Mesenchymal stem cell (in vitro differentiated cells and primary cell): Measurements from ENCODE around the gene USB1.

Experiments
- DNase-seq: peaks from one replicate; pipeline ENCODE4 v3.0.0-alpha.2; 2013
- H2AFZ ChIP-seq: one replicate; pipeline ENCODE4 v1.6.1; 2013; ENCODE audit warnings: low read depth, mild to moderate bottlenecking, control low read depth, inconsistent platforms, low read length, moderate library complexity
- H2AK5ac ChIP-seq: 2 replicates; pipeline ENCODE4 v1.6.1; 2013; ENCODE audit warnings: low read length, moderate library complexity, mild to moderate bottlenecking, inconsistent platforms; ENCODE audit not compliant: severe bottlenecking
- H2BK120ac ChIP-seq: one replicate; pipeline ENCODE4 v1.6.1; 2013; ENCODE audit warnings: low read depth, mild to moderate bottlenecking, inconsistent platforms, low read length, moderate library complexity
- H2BK12ac ChIP-seq, 2 experiments: one replicate each; pipeline ENCODE4 v1.6.1; 2013; ENCODE audit warnings: inconsistent platforms in 2 of 2, low read length in 2 of 2, mild to moderate bottlenecking in 2 of 2, moderate library complexity in 2 of 2, control low read depth in 1 of 2
- H2BK15ac ChIP-seq: one replicate; pipeline ENCODE4 v1.6.1; 2013; ENCODE audit warnings: mild to moderate bottlenecking, low read depth, inconsistent platforms; ENCODE audit not compliant: poor library complexity, severe bottlenecking
- H2BK5ac ChIP-seq: 2 replicates; pipeline ENCODE4 v1.6.1; 2013; ENCODE audit warnings: low read depth, mild to moderate bottlenecking, low read length, control low read depth, inconsistent platforms; ENCODE audit not compliant: poor library complexity, severe bottlenecking
- H3K14ac ChIP-seq, 2 experiments: one replicate each; pipeline ENCODE4 v1.6.1; 2013; ENCODE audit warnings: inconsistent platforms in 2 of 2, low read length in 2 of 2, control low read depth in 1 of 2, mild to moderate bottlenecking in 1 of 2, moderate library complexity in 1 of 2
- H3K18ac ChIP-seq, 2 experiments: one replicate each; pipeline ENCODE4 v1.6.1; 2013; ENCODE audit warnings: inconsistent platforms in 2 of 2, low read length in 2 of 2, control low read depth in 1 of 2, low read depth in 1 of 2, mild to moderate bottlenecking in 1 of 2
- H3K23ac ChIP-seq, 2 experiments: one replicate each; pipeline ENCODE4 v1.6.1; 2013; ENCODE audit warnings: inconsistent platforms in 2 of 2, low read length in 2 of 2, mild to moderate bottlenecking in 2 of 2, moderate library complexity in 2 of 2, control low read depth in 1 of 2
- H3K27ac ChIP-seq: 2 replicates; pipeline ENCODE4 v1.5.1; 2013; ENCODE audit warnings: mild to moderate bottlenecking, moderate library complexity, low read length, control low read depth, inconsistent platforms; ENCODE audit not compliant: poor library complexity, severe bottlenecking
- H3K27me3 ChIP-seq, 2 experiments: 2 replicates each; pipeline versions ENCODE4 v1.6.1 to v1.7.0; 2013; ENCODE audit warnings: low read length in 2 of 2, mild to moderate bottlenecking in 2 of 2, moderate library complexity in 2 of 2, control low read depth in 1 of 2, inconsistent platforms in 1 of 2; ENCODE audit not compliant: control insufficient read depth in 1 of 2, insufficient read depth in 1 of 2
- H3K36me3 ChIP-seq, 2 experiments: 2 replicates each; pipeline versions ENCODE4 v1.6.1 to v1.7.0; 2013; ENCODE audit warnings: low read length in 2 of 2, control low read depth in 1 of 2, inconsistent platforms in 1 of 2, low read depth in 1 of 2, mild to moderate bottlenecking in 1 of 2; ENCODE audit not compliant: insufficient read depth in 2 of 2, control insufficient read depth in 1 of 2
- H3K4ac ChIP-seq, 2 experiments: one replicate each; pipeline ENCODE4 v1.6.1; 2013; ENCODE audit warnings: inconsistent platforms in 2 of 2, low read length in 2 of 2, mild to moderate bottlenecking in 2 of 2, moderate library complexity in 2 of 2, control low read depth in 1 of 2, low read depth in 1 of 2
- H3K4me1 ChIP-seq: 2 replicates; pipeline ENCODE4 v1.6.1; 2013; ENCODE audit warnings: low read depth, low read length, control low read depth; ENCODE audit not compliant: control insufficient read depth, insufficient read depth
- H3K4me2 ChIP-seq: 2 replicates; pipeline ENCODE4 v1.6.1; 2013; ENCODE audit warnings: low read length, mild to moderate bottlenecking, inconsistent platforms; ENCODE audit not compliant: poor library complexity, severe bottlenecking
- H3K4me3 ChIP-seq, 2 experiments: 2 replicates each; pipeline versions ENCODE4 v1.5.1 to v1.7.0; 2013; ENCODE audit warnings: low read length in 2 of 2, mild to moderate bottlenecking in 2 of 2, control low read depth in 1 of 2, low read depth in 1 of 2; ENCODE audit not compliant: insufficient read depth in 1 of 2
- H3K79me1 ChIP-seq: replicated peaks from 2 replicates; pipeline ENCODE4 v1.6.1; 2013; ENCODE audit warnings: mild to moderate bottlenecking, control low read depth, low read length, inconsistent platforms; ENCODE audit not compliant: poor library complexity, severe bottlenecking
- H3K9ac ChIP-seq: 2 replicates; pipeline ENCODE4 v1.7.0; 2013; ENCODE audit warnings: mild to moderate bottlenecking, low read length, moderate library complexity
- H3K9me3 ChIP-seq: 2 replicates; pipeline ENCODE4 v1.7.0; 2013; ENCODE audit warnings: mild to moderate bottlenecking, low read length; ENCODE audit not compliant: control insufficient read depth
- H4K8ac ChIP-seq: one replicate; pipeline ENCODE4 v1.6.1; 2013; ENCODE audit warnings: inconsistent platforms, mild to moderate bottlenecking, low read length, moderate library complexity
- H4K91ac ChIP-seq: one replicate; pipeline ENCODE4 v1.6.1; 2013; ENCODE audit warnings: mild to moderate bottlenecking, low read length, inconsistent platforms
- WGBS: methylation state at CpG from one replicate; pipeline ENCODE4 v1.1.7; 2013; ENCODE audit warnings: mixed read lengths; 5-methylcytosine and 5-hydroxymethylcytosine counted together

The USB1 gene

DNA sequence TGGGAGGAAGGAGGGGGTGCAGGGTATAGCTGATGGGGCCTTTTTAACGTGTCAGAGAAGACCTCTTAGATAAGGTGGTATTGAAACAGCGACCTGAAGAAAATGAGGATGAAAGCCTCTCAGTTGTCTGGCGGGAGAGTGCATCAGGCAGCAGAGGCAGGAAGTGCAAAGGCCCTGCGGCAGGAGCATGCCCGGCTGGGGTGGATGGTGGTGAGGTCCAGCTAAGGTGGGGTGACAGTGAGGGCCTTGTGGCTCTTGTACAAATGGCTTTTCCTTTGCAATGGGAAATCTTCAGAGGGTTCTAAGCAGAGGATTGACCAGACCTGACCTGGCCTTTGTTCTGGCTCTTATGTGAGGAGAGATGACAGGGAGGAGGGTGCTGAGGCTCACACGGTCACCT lies 35.7 kb downstream of the USB1 start:
- H2AFZ ChIP-seq, result no peak overlapping the region
- peaks cover 0 to 42% of the 10 kb centered on the region in 2 experiments for H3K36me3 ChIP-seq
- no peak overlapping the region for H4K8ac ChIP-seq
- H3K79me1 ChIP-seq, result peaks cover 4% of the 10 kb centered on the region
- WGBS, result 91% methylated on average over 6 of the region's 6 CpGs
- no peak overlapping the region for H2BK12ac ChIP-seq
- no peak overlapping the region for H3K4ac ChIP-seq
- no peak overlapping the region for H4K91ac ChIP-seq
- no peak overlapping the region for H3K4me3 ChIP-seq
- no peak overlapping the region for H2BK120ac ChIP-seq
- no peak overlapping the region for H3K18ac ChIP-seq
- no peak overlapping the region for H2BK5ac ChIP-seq
- no peak overlapping the region for H3K27ac ChIP-seq
- no peak overlapping the region for H3K23ac ChIP-seq
- H3K27me3 ChIP-seq, result peaks cover 0 to 27% of the 10 kb centered on the region in 2 experiments
- H3K14ac ChIP-seq, result no peak overlapping the region
- H3K9ac ChIP-seq, result no peak overlapping the region
- H3K4me1 ChIP-seq, result peaks cover 10% of the 10 kb centered on the region
- no peak for DNase-seq
- H3K9me3 ChIP-seq, result no peaks in the 10 kb centered on the region
- H3K4me2 ChIP-seq, result no peak overlapping the region
- H2AK5ac ChIP-seq, result no peak overlapping the region
- H2BK15ac ChIP-seq, result no peak overlapping the region

DNA sequence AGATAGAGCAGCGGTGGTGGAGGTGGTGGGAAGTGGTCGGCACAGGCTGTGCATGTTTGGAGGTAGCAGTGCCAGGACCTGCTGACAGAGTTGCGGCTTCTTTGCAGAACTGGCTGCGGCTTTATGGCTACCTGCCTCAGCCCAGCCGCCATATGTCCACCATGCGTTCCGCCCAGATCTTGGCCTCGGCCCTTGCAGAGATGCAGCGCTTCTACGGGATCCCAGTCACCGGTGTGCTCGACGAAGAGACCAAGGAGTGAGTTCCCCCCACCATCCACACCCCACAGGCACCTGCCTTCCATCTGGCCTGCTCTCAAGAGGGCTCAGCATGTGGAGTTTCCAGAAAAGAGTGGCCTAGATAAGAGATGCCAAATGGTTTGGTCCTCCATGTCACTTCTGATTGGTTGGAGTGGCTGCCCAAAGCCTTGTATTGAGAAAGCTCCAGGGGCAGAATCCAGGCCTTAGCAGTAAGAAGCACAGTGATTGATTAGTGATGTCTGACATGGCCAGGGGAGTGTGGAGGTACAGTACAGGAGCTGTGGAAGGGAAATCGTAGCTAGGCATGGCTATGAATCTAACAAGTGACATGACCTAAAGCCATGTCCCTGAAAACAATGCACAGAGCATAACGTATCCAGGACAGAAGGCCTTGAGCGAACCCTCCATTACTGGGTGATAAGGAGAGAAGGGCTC lies 36.3 kb downstream of the USB1 start:
- no peak overlapping the region for H2BK15ac ChIP-seq
- no peak overlapping the region for H2AK5ac ChIP-seq
- H2BK12ac ChIP-seq, result no peak overlapping the region
- no peak overlapping the region for H2AFZ ChIP-seq
- H4K8ac ChIP-seq, result no peak overlapping the region
- no peak overlapping the region for H3K4ac ChIP-seq
- H3K4me1 ChIP-seq, result peaks cover 8% of the 10 kb centered on the region
- no peak overlapping the region for H3K23ac ChIP-seq
- no peak overlapping the region for H3K9ac ChIP-seq
- no peak overlapping the region for H3K4me3 ChIP-seq
- no peak overlapping the region for H3K4me2 ChIP-seq
- H3K18ac ChIP-seq, result no peak overlapping the region
- no peak overlapping the region for H2BK5ac ChIP-seq
- peaks cover 0 to 27% of the 10 kb centered on the region in 2 experiments for H3K27me3 ChIP-seq
- H2BK120ac ChIP-seq, result no peak overlapping the region
- no peaks in the 10 kb centered on the region for H3K9me3 ChIP-seq
- no peak overlapping the region for H4K91ac ChIP-seq
- H3K14ac ChIP-seq, result no peak overlapping the region
- no peak overlapping the region for H3K27ac ChIP-seq
- H3K36me3 ChIP-seq, result peaks cover 0 to 48% of the 10 kb centered on the region in 2 experiments
- 98% methylated on average over 14 of the region's 16 CpGs for WGBS
- DNase-seq, result no peak
- H3K79me1 ChIP-seq, result peaks cover 4% of the 10 kb centered on the region

DNA sequence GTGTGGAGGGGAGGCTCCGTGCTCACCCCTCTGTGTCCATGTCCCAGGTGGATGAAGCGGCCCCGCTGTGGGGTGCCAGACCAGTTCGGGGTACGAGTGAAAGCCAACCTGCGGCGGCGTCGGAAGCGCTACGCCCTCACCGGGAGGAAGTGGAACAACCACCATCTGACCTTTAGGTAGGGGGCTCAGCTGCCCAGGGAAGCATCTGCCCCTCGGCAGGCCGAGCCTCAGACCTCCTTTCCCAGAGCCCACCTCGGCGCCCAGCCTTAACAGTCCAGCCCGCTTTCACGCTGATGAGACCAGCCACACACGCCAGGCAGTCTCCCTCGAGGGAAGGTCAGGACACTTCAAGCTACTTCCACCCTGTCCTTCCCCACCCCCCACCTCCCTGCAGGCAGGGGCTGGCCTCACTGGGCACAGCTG lies 37.0 kb downstream of the USB1 start:
- H2BK12ac ChIP-seq, result no peak overlapping the region
- H3K9ac ChIP-seq, result no peak overlapping the region
- peaks cover 0 to 55% of the 10 kb centered on the region in 2 experiments for H3K36me3 ChIP-seq
- no peak overlapping the region for H2AK5ac ChIP-seq
- H3K4me2 ChIP-seq, result no peak overlapping the region
- peaks cover 2% of the 10 kb centered on the region for H3K79me1 ChIP-seq
- H3K27ac ChIP-seq, result no peak overlapping the region
- H2AFZ ChIP-seq, result no peak overlapping the region
- no peaks in the 10 kb centered on the region for H3K9me3 ChIP-seq
- H3K14ac ChIP-seq, result no peak overlapping the region
- H3K23ac ChIP-seq, result no peak overlapping the region
- H3K27me3 ChIP-seq, result peaks cover 0 to 24% of the 10 kb centered on the region in 2 experiments
- WGBS, result 90% methylated on average over 17 of the region's 20 CpGs
- no peak overlapping the region for H4K91ac ChIP-seq
- H3K4me3 ChIP-seq, result no peak overlapping the region
- H2BK15ac ChIP-seq, result no peak overlapping the region
- no peak overlapping the region for H3K18ac ChIP-seq
- H4K8ac ChIP-seq, result no peak overlapping the region
- H3K4ac ChIP-seq, result no peak overlapping the region
- no peak overlapping the region for H2BK120ac ChIP-seq
- peaks cover 2% of the 10 kb centered on the region for H3K4me1 ChIP-seq
- no peak overlapping the region for H2BK5ac ChIP-seq
- DNase-seq, result no peak

DNA sequence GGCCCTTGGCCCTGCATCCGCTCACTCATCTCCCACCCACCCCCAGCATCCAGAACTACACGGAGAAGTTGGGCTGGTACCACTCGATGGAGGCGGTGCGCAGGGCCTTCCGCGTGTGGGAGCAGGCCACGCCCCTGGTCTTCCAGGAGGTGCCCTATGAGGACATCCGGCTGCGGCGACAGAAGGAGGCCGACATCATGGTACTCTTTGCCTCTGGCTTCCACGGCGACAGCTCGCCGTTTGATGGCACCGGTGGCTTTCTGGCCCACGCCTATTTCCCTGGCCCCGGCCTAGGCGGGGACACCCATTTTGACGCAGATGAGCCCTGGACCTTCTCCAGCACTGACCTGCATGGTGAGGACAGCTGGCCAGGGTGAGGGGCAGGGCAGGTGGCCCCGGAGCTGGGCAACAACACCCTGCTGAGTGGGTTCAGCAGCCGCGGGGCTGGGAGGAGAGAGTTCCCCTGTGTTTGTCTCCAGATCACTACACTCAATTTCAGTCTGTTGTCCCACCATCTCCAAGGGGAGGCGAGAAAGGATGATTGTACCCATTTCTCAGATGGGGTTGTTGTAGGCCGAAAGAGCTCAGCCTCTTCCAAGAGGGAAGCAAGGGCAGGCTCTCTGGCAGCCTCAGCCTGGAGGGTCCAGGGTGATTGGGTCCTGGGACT lies 38.8 kb downstream of the USB1 start:
- Histone ChIP-seq H3K4me2 (no peak overlapping the region), H2BK120ac (no peak overlapping the region), H2AFZ (no peak overlapping the region), H3K23ac (no peak overlapping the region), H3K27ac (no peak overlapping the region), H3K4me1 (no peaks in the 10 kb centered on the region), H2BK15ac (no peak overlapping the region), H3K4me3 (no peak overlapping the region), H3K14ac (no peak overlapping the region), H3K4ac (no peak overlapping the region), H3K9ac (no peak overlapping the region), H2BK5ac (no peak overlapping the region), H2BK12ac (no peak overlapping the region), H3K36me3 (peaks cover 0 to 67% of the 10 kb centered on the region in 2 experiments), H3K18ac (no peak overlapping the region), H3K27me3 (peaks cover 0 to 16% of the 10 kb centered on the region in 2 experiments), H3K79me1 (no peaks in the 10 kb centered on the region), H2AK5ac (no peak overlapping the region), H4K91ac (no peak overlapping the region), H4K8ac (no peak overlapping the region), H3K9me3 (no peaks in the 10 kb centered on the region)
- 94% methylated on average over 25 of the region's 26 CpGs for WGBS
- no peak for DNase-seq
